Small intestine (tissue), 7 donors: ENCODE data around the gene TCL1A. TPM values are rescaled to one million over a fixed set of nuclear protein-coding genes. Genes with fewer than 3 reads are reported as not detected.
"Not testable (repeated sequence)": the region's sequence is repeated elsewhere in the genome, so short reads cannot be mapped to it uniquely, and the experiment has no call there.

Source experiments
- DNase-seq, 2 donors: peaks; one replicate each; pipeline versions ENCODE4 v3.0.0 to v3.0.0-alpha.2; 2013
- FAIRE-seq: peaks from 2 replicates; lab custom pipeline; 2012; peaks lifted over from hg19 to GRCh38; lab: Jason Lieb, UNC
- H3K27ac ChIP-seq, 3 donors: one replicate each; pipeline ENCODE4 v1.5.1; 2013; ENCODE audit warnings: low read length in 2 of 3, mild to moderate bottlenecking in 2 of 3, control low read depth in 1 of 3, inconsistent platforms in 1 of 3, low read depth in 1 of 3, moderate library complexity in 1 of 3
- H3K27me3 ChIP-seq, 3 donors: one replicate each; pipeline ENCODE4 v1.6.1; 2013; ENCODE audit warnings: low read length in 3 of 3, inconsistent platforms in 1 of 3; ENCODE audit not compliant: control insufficient read depth in 3 of 3, insufficient read depth in 3 of 3
- H3K36me3 ChIP-seq, 3 donors: one replicate each; pipeline ENCODE4 v1.6.1; 2013; ENCODE audit warnings: low read length in 3 of 3, inconsistent platforms in 1 of 3, low read depth in 1 of 3, mild to moderate bottlenecking in 1 of 3, moderate library complexity in 1 of 3; ENCODE audit not compliant: control insufficient read depth in 3 of 3, insufficient read depth in 2 of 3
- H3K4me1 ChIP-seq, 3 donors: one replicate each; pipeline ENCODE4 v1.6.1; 2013; ENCODE audit warnings: low read length in 2 of 3, inconsistent platforms in 1 of 3, low read depth in 1 of 3, mild to moderate bottlenecking in 1 of 3, moderate library complexity in 1 of 3; ENCODE audit not compliant: control insufficient read depth in 3 of 3, insufficient read depth in 2 of 3
- H3K4me3 ChIP-seq, 3 donors: one replicate each; pipeline ENCODE4 v1.5.1; 2013; ENCODE audit warnings: low read length in 3 of 3, control low read depth in 1 of 3, inconsistent platforms in 1 of 3, low read depth in 1 of 3, mild to moderate bottlenecking in 1 of 3, moderate library complexity in 1 of 3
- H3K9me3 ChIP-seq, 2 donors: one replicate each; pipeline ENCODE4 v1.6.1; 2013; ENCODE audit warnings: low read depth in 1 of 2, low read length in 1 of 2; ENCODE audit not compliant: control insufficient read depth in 2 of 2, insufficient read depth in 1 of 2
- WGBS, 3 donors: extraction: QIAGEN DNeasy Blood & Tissue Kit; methylation state at CpG; one replicate each; pipeline ENCODE4 v1.1.7; 2013; 5-methylcytosine and 5-hydroxymethylcytosine counted together
- polyA plus RNA-seq, 4 donors: library from polyadenylated mRNA; stranded (reverse) in 3 of 4; unstranded in 1 of 4; fragments of 200-250 nt in 3 of 4; fragments of 120-200 nt in 1 of 4; gene quantifications; one replicate each; pipeline versions ENCODE4 v1.2.1 to v1.2.3, GENCODE V29; 2013
- donor health status: healthy with polysubstance abuse.
- donor health status: control.
- donor health status: control.
- donor health status: Bipolar disorder and iron deficiency.
- donor health status: healthy.

The TCL1A gene
- polyA plus RNA-seq, 4 donors, result 0.59 to 3.8 TPM; not detected in 2

GRCh38 chr14:95679148-95679815 is 34.6 kb downstream of the TCL1A start:
- 53 to 67% (median 56%) methylated on average over 4 of the region's 4 CpGs for WGBS, 3 donors
- no peak for DNase-seq
- H3K9me3 ChIP-seq, result no peaks in the 10 kb centered on the region
- no peaks in the 10 kb centered on the region for H3K4me1 ChIP-seq
- FAIRE-seq, result no peak
- H3K27me3 ChIP-seq, result no peaks in the 10 kb centered on the region
- no peak overlapping the region for H3K4me3 ChIP-seq
- H3K27ac ChIP-seq, result no peak overlapping the region
- H3K36me3 ChIP-seq, result no peaks in the 10 kb centered on the region

DNA sequence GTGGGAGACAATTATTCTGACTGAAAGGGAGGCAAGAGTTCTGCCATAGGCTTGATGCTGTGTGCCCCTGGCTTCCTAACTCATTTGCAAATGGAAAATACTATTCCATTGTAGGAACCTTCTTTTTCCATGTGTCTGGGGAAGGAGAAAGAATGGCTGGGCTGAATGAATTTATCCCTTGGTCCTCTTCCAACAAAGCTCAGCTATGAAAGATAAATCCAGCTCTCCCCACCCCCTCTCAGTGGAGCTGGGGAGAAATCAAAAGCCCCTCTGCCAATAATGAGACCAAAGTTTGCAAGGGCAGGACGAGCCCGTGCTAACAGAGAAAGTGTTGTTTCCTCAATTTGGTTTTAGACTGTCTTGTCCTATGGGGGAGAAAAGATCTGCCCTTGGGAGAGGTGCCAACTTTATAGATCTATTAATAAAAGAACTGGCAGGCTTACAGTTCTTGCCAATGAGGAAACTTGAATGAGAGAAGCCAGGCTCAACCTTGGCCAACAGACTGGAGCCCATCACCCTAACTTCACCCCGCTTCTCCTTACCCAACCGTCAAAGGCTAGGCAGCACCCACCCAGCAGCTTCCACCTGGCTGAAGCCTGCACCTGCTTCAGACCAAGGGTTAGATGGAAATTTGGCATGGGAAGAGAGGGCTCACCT is 36.6 kb downstream of the TCL1A start:
- 14 to 56% (median 37%) methylated on average over 4 of the region's 4 CpGs for WGBS, 3 donors
- no peak for DNase-seq
- H3K4me1 ChIP-seq, result no peaks in the 10 kb centered on the region
- H3K27me3 ChIP-seq, result no peaks in the 10 kb centered on the region
- H3K4me3 ChIP-seq, result no peak overlapping the region
- H3K27ac ChIP-seq, result no peak overlapping the region
- no peaks in the 10 kb centered on the region for H3K9me3 ChIP-seq
- no peak for FAIRE-seq
- H3K36me3 ChIP-seq, result no peaks in the 10 kb centered on the region

GRCh38 chr14:95675486-95675885 is 38.4 kb downstream of the TCL1A start:
- Histone ChIP-seq H3K36me3 (no peaks in the 10 kb centered on the region), H3K27me3 (no peaks in the 10 kb centered on the region), H3K27ac (no peak overlapping the region), H3K4me3 (no peak overlapping the region), H3K4me1 (no peaks in the 10 kb centered on the region), H3K9me3 (no peaks in the 10 kb centered on the region)
- FAIRE-seq (no peak), DNase-seq (no peak)
- WGBS, 3 donors, result 63 to 73% (median 70%) methylated on average over 4 of the region's 4 CpGs

DNA sequence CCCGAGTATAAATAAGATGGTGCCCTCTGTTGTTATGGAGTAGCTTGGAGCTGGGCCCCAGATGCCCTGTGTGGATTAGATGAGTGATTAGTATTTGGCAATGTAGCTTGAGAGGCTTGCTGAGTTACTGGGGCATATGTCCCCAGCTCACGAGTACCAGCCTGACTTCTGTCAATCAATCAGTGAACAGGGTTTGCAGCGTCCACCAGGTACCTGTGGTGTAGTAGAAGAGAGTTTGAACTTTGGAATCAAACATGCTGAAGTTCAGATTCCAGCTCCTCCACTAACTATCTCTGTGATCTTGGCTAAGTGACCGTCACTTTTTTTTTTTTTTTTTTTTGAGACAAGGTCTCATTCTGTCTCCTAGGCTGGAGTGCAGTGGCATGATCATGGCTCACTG is 39.3 kb downstream of the TCL1A start:
- no peaks in the 10 kb centered on the region for H3K4me1 ChIP-seq
- H3K9me3 ChIP-seq, result no peaks in the 10 kb centered on the region
- WGBS, 3 donors, result 29 to 63% (median 35%) methylated on average over 4 of the region's 4 CpGs
- H3K27me3 ChIP-seq, result no peaks in the 10 kb centered on the region
- FAIRE-seq (no peak), DNase-seq (no peak)
- no peak overlapping the region for H3K4me3 ChIP-seq
- no peak overlapping the region for H3K27ac ChIP-seq
- no peaks in the 10 kb centered on the region for H3K36me3 ChIP-seq

- no peaks in the 10 kb centered on the region for H3K36me3 ChIP-seq
- no peak overlapping the region for H3K4me3 ChIP-seq
- H3K27ac ChIP-seq, result no peak overlapping the region
- no peak for DNase-seq
- no peaks in the 10 kb centered on the region for H3K9me3 ChIP-seq
- H3K4me1 ChIP-seq, result no peaks in the 10 kb centered on the region
- WGBS, 3 donors, result 80 to 87% (median 85%) methylated on average over 10 of the region's 10 CpGs
- H3K27me3 ChIP-seq, result peaks cover 0 to 5% (median 0%) of the 10 kb centered on the region in 3 donors
- no peak for FAIRE-seq
These were observed 45.6 kb downstream of the TCL1A start for GRCh38 chr14:95668235-95668772.

- no peak for FAIRE-seq
- H3K27me3 ChIP-seq, result peaks cover 0 to 5% (median 0%) of the 10 kb centered on the region in 3 donors
- H3K36me3 ChIP-seq, result no peaks in the 10 kb centered on the region
- 11 to 22% (median 13%) methylated on average over 3 of the region's 3 CpGs for WGBS, 3 donors
- no peak overlapping the region for H3K27ac ChIP-seq
- H3K4me3 ChIP-seq, result no peak overlapping the region
- H3K4me1 ChIP-seq, result peaks cover 0 to 2% (median 0%) of the 10 kb centered on the region in 3 donors
- no peak for DNase-seq
- no peaks in the 10 kb centered on the region for H3K9me3 ChIP-seq
These were observed 46.7 kb downstream of the TCL1A start for GRCh38 chr14:95667249-95667693.

DNA sequence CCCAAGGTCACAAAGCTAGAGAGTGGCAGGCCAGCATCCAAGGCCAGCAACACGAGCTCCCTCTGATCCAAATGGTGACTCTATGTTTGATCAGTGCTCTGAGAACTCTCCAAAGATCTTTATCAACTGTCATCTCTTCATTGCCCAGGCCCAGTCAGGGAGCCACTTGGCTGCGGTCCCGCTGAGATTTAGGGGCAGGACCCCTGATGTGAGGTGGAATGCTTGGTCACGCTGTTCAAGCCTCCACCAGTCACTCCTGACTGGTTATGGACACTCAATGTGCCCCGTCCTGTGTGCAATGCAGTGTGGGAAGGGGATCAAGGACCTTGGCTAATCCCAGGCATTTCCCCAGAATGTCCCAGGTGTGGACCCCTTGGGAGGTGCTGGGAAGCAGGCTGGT is 47.5 kb downstream of the TCL1A start:
- Histone ChIP-seq H3K4me1 (peaks cover 0 to 2% (median 0%) of the 10 kb centered on the region in 3 donors), H3K9me3 (no peaks in the 10 kb centered on the region), H3K36me3 (no peaks in the 10 kb centered on the region), H3K27me3 (peaks cover 0 to 5% (median 0%) of the 10 kb centered on the region in 3 donors), H3K27ac (no peak overlapping the region), H3K4me3 (no peak overlapping the region)
- no peak for FAIRE-seq
- no peak for DNase-seq
- 71 to 89% (median 78%) methylated on average over 5 of the region's 5 CpGs for WGBS, 3 donors

DNA sequence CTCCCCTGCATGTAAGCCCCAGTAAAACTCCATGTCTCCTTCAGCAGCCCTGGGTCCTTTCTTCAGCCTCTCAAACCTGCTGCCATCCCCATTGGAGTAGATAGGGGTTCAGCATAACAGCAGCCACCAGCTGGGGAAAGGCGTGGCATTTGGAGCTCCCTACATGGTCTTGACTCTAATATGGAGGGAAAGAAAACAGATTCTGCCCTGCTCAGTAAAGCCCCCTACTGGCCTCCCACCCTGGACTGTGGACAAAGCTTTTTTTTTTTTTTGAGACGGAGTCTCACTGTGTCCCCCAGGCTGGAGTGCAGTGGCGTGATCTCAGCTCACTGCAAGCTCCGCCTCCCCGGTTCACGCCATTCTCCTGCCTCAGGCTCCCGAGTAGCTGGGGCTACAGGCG is 48.4 kb downstream of the TCL1A start:
- not testable (repeated sequence) for FAIRE-seq, DNase-seq, H3K4me1 ChIP-seq, H3K4me3 ChIP-seq, H3K27ac ChIP-seq, H3K36me3 ChIP-seq, H3K27me3 ChIP-seq, H3K9me3 ChIP-seq
- 58 to 75% (median 65%) methylated on average over 8 of the region's 8 CpGs for WGBS, 3 donors
